Hematopoietic multipotent progenitor cell (in vitro differentiated cells): ENCODE measurements around the gene LRRC49. TPM values are rescaled to one million over a fixed set of nuclear protein-coding genes. Genes with fewer than 3 reads are reported as not detected.

Source experiments
- DNase-seq, 3 donors: peaks; one replicate each; pipeline ENCODE4 v3.0.0-alpha.2; 2011 to 2015; ENCODE audit warnings: low read depth in 2 of 3, low spot score in 2 of 3
- total RNA-seq: library from RNA; depleted of rRNA; stranded (reverse); fragments of >200 nt; gene quantifications from one replicate; pipeline ENCODE4 v1.2.3, GENCODE V29; 2012

The LRRC49 gene
- total RNA-seq, 1 donor = 1.6 TPM

- no peak for DNase-seq
These were observed 156.5 kb downstream of the LRRC49 start for GRCh38 chr15:71048913-71049675.

GRCh38 chr15:71049706-71050422, 157.2 kb downstream of the LRRC49 start:
- no peak for DNase-seq

DNA sequence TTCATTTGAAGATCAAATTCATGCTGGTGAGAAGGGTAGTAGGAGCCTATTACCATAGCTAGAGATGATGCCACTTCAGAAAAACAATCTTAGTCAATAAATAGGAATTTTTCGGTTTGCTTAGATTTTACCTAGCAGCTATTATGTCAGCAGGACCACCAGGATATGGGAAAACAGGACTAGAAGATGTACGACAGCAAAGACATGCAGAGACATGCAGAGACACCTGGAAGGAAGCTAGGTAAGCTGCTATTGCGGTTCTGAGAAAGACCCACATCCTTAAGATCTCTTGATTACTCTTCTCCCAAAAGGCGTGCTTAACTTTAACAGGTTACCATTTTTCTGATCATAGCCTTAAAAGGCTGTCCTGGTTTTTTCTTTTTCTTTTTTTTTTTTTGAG, 157.8 kb downstream of the LRRC49 start:
- no peak for DNase-seq

GRCh38 chr15:71051539-71051938, 158.9 kb downstream of the LRRC49 start:
- DNase-seq = no peak

DNA sequence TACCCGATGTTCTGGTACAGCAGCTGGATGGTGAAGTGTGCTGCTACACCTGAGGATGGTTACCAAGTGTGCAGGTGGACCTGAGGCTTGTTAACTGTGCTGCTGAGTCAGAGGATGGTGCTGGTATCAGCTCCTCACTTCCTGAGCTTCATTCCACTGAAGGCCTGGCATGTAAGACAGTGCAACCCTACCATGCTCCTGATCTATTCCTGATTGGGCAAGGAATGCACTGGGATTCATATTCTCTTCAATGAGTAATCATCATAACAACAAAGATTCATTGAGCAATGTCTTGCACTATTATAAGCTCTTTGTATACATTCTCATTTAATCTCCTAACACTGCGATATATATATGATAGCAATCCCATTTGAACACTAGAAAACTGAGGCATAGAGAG, 159.7 kb downstream of the LRRC49 start:
- no peak for DNase-seq

DNA sequence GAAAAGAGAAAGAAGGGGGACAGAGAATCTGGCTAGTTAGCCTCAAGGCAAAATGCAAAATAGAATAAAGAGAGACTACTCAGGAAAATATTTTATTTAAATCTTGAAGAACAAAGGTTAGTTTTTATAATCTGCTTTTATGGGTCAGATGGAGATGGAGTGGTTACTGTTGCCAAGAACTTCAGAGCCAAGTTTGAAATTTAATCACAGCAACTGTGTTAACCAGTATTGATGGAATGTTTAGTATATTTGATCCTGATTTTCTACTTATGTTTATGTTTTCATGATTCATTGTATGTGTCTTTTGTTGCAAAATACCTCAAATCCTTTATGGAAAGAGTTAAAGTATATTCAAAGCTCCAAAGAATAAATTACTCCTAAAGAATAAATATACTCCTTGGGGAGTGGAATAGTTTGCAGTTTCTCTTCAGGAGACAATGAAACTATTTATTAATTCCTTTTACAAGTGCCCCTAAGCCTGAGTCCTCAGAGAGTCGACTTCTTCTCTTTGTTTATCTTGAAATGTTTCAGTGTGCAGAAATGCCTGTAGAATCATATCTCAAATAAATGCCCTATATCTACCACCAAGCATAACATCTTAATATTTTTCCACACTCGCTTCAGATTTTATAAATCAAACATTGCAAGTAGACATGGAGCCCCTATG, 161.8 kb downstream of the LRRC49 start:
- DNase-seq = no peak

DNA sequence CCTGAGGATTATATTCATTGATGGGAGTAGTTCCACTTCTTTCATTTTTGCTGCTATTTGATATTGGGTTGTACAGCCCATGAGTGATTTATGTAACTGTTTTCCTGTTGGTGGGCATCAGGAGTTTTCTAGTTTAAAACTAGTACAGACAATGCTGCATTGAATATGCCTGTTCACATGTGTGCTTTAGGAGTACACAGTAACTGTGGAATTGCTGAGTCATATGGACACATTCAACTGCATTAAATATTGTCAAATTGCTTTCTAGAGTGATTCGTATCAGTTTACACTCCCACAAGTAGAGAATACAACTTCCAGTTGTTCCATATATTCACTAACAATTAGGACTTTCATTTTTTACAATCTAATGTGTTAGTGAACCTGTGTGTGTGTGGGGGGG, 162.8 kb downstream of the LRRC49 start:
- DNase-seq = peak in 1 of 3 donors; percentile 5

GRCh38 chr15:71056111-71056510, 163.5 kb downstream of the LRRC49 start:
- no peak for DNase-seq

- no peak for DNase-seq
These were observed 164.5 kb downstream of the LRRC49 start for GRCh38 chr15:71057143-71057542.

GRCh38 chr15:71057581-71057980, 165.0 kb downstream of the LRRC49 start:
- DNase-seq = no peak

GRCh38 chr15:71060983-71061382, 168.4 kb downstream of the LRRC49 start:
- no peak for DNase-seq

GRCh38 chr15:71066983-71067382, 174.4 kb downstream of the LRRC49 start:
- DNase-seq = no peak

DNA sequence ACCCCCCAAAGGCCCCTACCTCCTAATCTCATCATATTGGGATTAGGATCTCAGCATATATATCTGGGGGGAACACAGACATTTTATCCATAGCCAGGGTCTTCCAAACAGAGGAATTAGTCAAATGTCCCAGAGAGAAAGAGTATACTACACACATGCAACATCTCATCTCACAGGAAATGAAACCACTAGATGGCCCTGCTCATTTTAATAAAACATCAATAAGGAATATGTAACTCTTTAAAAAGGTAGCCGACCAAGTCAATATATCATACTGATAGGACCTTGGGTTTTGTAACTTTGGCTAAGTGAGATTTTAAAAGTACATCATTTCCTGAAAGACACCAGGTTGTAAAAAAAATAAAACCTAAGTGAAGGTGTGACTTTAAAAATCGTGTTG, 177.1 kb downstream of the LRRC49 start:
- DNase-seq = no peak

DNA sequence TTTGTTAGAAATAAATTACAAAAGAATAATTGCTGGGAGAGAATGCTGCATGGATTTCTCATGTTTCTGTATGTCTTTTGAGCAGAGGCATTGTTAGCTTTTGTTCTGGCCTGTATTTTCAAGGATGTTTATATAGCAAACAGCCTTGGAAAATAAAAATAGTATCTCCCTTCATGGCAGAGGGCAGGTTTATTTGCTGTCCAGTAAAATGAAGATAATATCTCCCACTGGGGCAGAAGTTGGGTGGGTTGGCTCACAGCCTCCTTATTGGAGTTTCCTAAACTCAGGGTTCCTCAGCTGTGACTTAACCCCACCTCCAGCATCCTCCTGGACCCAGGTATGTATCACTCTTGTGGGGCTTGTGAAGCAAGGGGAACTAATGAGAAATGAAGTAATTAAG, 178.9 kb downstream of the LRRC49 start:
- DNase-seq = no peak

DNA sequence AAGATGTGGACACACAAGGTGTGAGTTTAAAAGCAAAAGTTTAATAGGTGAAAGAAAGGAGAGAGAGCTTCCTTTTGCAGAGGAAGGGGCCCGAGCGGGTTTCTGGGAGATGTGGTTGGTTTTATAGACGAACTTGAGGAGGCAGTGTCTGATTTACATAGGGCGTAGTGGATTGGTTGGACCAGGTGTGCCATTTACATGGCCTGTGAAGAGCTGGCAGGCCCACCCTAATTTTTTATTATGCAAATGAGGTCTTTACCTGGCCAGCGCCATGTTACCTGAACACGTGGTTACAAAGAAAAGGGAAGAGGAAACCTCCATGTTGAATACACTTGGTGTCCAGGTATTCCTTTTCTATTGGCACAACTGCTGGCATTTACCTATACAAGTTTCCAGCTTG, 179.8 kb downstream of the LRRC49 start:
- no peak for DNase-seq

DNA sequence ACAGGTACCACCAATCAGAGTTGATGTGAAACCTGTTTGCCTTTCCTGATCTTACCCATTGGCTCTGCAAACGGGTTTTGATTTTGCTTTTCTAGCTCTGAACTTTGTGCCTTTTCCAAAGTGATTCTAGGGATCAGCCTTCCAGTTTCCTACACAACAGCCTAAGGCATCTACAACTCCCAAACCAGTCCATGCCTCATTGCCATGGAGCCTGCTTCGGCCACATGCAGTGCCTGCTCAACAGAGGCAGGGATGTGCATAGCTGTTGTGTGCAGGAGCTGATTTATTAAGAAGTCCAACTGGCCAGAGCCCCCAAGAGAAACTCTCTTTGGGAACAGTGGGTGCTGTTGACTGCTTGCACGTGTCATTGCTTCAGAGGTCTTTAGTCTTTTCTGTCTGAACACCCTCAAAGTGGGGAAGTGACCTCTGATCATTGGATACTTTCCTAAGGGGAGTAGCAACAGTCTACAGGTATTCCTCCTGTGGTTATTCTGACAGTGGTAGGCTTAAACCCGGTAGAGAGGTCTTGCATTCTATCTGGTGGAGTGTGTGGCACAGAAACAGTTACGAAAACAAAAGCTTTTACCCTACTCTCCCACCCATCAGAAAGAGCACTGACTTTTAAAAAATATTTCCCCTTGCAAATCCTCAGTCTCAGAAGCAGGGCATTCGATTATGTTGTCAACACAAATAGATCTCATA, 186.0 kb downstream of the LRRC49 start:
- no peak for DNase-seq

DNA sequence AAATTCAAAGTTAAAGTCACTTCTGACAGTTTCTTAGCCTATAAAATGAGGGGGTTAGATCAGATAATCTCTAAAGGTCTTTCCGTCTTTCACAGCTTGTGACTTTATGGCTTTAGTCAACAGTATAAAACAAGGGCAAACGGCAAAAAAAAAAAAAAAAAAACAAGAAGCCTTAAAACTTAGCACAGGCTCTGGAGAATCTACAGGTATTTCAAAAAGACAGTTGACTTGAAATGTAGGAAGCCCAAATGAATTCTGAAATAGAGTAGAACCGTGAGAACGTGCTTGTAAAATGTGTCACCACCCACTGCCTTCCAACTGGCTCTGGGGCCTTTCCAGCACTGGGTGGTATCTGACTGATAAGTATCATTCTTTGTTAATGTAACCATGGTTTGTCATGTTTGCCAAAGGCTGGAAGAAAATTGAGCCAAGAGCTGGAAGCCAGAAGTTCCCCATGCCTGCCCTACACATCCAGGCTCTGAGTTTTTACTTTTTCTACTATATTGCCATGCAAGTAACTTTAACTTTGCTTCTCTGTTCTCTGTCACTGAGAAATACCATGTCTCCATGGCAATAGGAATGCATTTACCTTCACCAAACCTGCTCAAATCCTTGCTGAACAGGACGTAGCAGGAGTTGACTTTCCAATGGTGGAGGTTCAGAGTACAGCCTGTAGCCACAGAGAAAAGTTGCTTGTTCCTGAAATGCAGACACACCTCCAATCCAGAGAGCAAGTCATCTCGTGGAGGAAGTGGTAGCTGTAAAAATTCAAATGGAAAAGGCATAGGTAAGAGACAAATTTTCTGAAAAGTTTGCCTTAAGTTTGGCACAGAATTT, 186.8 kb downstream of the LRRC49 start:
- DNase-seq = no peak

GRCh38 chr15:71080166-71080565, 187.5 kb downstream of the LRRC49 start:
- DNase-seq = no peak

GRCh38 chr15:71080705-71081104, 188.1 kb downstream of the LRRC49 start:
- no peak for DNase-seq

- no peak for DNase-seq
These were observed 190.2 kb downstream of the LRRC49 start for GRCh38 chr15:71082803-71083202.
